Stimulated activated CD4-positive, alpha-beta T cell treated with anti-CD3 and anti-CD28 coated beads, Interleukin-2, amount 100 ng/mL, for 24 hours (primary cell): ENCODE measurements around the gene USP49.

Experiments
- DNase-seq, 2 donors: peaks; one replicate each; pipeline ENCODE4 v3.0.0-alpha.2; 2020

USP49 gene

DNA sequence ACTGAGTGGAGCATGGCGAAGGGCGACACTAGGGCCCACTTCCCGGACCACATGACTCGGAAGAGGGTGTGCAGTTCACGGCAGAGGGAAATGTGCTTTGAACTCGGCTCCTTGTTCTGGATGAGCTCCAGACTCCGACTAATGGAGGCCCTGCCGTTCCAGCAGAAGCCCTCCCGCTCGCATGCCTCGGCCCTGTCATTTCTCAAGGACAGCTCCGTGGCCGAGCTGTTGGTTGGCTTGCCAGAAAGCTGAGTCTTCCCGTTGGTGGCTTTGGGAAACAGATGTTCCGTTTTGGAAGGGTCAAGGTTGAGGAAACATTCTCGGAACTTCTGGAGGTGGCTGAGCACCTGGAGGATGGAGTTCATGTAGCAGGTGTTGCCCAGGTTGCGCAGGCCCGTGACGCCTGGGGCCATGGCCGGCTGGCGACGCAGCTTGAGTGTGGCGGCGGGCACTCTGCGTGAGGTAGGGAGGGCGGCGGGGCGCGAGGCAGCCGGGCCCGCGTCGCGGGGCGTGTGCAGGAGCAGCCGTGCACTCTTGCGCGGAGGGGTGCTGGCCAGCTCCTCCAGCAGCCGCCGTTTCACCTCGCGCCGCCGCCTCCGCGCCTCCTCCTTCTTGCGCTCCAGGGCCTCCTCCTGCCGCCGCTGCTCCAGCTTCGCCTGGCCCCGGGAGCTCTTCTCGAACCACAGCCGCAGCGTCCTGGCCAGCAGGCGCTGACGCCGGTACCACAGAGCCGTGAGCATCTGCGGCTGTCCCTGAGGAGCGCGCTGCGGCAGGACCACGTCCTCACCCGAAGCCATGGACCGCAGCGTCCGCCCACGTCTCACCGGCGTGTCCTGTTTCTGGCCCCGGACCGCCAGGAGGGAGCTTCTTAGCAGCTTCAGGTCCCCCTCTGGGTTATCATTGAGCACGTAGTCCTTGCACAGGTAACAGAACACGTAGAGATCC is 89.1 kb downstream of the USP49 start:
- DNase-seq: no peak

DNA sequence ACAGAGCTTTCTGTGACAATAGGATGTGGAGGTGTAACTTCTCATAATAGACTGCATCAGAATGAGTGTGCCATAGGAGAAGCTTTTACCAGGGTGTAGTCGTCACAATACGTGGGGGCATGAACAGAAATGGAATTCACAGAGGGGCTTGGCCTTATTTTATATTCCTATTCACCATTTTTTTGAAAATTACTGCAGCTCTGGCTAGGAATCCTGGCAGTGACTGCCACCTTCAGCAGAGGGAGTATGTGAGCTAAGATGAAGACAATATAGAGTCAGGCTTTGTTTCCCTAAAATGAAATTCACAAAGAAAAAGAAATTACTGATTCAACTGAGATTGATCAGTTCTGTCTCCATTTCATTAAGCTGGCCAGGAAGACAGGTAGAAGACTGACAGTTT is 93.8 kb downstream of the USP49 start:
- DNase-seq: no peak

DNA sequence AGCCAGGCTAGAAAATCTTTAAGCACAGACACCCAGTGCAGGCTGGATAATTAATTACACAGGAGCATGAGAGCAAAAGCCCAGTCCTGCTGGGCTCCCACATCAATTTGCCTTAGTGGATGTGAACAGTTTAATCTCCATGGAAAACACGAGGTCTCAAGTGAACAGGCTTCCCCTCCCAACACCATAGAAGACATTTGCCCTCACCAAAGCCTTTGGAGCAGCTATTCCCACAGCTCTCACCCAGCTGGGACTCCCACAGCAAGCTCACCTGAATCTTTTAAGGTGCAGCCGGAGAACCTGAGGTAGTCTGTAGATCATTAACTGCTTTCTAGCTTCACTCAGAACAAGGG is 95.6 kb downstream of the USP49 start:
- DNase-seq: no peak

DNA sequence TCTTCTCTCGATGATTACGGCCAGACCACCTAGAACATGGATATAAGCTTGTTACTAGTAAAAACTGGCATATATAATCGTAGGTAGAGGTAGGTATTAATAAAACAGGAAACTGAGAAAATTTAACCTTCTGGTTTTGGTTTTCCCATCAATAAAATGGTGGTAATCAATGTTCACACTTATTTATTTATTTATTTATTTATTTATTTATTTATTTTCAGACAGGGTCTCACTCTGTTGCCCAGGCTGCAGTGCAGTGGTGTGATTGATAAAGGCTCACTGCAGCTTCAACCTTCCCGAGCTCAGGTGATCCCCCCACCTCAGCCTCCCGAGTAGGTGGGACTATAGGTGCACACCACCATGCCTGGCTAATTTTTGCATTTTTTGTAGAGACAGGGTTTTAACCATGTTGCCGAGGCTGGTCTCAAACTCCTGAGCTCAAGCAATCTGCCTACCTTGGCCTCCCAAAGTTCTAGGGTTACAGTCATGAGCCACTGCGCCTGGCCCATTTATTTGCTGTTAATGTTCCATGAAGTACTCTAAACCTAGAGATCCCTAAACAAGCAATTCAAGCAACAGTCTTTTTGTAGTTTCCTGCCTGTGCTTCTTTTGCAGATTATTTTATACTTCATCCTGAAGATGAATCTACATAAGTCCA is 96.1 kb downstream of the USP49 start:
- no peak for DNase-seq

DNA sequence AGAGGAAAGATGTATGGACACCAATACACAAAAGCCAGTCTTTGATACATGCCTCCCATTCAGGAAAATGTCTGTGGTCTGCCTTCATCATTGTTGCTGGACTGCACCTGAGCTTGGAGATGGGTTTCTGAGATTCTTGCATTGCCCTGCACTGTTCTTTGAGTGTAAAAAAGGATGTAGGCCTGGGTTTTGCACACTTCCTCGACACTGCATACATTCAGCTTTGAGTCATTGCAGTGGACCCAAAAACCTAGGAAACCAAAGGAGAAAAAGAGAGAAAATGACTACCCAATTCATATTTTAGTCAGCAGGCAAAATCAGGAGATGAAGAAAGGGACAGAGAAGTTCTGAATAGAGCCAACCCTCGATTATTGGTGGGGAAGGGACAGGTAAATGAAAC is 98.7 kb downstream of the USP49 start:
- DNase-seq: no peak

DNA sequence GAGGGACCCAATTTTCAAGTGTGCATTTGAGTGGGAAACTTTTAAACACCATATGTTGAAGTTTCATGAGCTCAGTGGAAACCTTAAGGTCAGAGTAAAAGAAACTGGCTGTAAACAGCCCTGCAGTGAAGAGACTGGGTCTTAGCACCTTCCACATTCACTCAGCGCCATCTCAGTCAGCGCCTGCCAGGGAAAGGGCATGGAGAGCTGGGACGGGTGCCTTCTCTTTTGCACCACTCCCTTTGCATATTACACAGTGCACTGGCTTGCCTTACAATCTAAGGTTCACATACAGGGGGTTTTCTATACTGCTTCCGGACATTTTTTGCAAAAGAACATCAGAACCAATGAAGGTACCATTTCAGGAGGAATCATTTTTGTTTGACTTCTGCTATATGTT is 103.2 kb downstream of the USP49 start:
- no peak for DNase-seq

DNA sequence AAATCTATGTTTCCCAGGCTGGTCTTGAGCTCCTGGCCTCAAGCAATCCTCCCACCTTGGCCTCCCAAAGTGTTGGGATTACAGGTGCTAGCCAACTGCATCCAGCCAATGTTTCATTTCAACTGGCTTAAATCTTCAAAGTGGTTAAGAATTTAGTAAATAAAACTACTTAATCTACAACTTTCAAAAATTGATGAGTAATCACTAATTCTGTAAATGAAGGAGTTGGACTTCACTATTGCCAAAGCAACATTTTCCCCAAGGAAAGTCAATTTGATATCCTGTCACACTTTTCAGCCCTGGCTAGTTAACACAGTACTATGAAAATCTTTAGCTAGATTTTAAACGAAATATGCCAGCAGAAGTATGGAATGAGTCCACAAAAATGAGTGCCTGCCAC is 103.9 kb downstream of the USP49 start:
- no peak for DNase-seq

DNA sequence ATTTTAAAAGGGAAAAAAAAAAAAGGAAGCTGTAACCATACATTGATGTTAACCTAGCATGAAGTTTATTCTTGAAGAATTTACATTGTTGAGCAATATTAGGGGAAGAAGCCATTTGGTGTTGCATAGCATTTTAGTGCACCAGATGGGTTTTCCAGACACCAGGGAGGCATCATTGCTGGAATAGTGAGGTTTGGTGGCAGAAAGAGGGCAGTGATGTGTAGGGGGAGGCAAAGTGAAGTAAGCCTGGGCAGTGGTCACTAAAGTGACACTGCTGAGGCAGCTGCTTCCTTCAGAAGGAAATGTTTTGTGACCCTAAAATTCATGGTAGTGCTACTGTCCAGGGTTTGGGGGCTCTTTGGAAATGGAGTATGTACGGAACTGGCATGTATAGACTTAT is 105.1 kb downstream of the USP49 start:
- no peak for DNase-seq

DNA sequence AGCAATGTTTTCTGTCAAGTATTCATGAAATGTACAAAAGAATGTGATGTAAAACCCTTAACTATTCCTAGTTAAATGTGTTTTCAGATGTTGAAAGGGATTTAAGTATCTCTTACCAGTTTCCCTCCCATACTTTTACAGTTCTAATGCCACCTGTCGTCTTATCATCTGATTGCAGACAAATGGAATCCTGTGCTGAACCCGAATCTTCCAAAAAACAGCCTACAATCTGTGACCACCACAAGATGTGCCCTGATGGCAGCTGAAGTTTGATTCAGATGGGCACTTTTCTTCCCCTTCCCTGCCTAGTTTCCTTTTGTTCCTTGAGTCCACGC is 105.8 kb downstream of the USP49 start:
- DNase-seq: no peak

DNA sequence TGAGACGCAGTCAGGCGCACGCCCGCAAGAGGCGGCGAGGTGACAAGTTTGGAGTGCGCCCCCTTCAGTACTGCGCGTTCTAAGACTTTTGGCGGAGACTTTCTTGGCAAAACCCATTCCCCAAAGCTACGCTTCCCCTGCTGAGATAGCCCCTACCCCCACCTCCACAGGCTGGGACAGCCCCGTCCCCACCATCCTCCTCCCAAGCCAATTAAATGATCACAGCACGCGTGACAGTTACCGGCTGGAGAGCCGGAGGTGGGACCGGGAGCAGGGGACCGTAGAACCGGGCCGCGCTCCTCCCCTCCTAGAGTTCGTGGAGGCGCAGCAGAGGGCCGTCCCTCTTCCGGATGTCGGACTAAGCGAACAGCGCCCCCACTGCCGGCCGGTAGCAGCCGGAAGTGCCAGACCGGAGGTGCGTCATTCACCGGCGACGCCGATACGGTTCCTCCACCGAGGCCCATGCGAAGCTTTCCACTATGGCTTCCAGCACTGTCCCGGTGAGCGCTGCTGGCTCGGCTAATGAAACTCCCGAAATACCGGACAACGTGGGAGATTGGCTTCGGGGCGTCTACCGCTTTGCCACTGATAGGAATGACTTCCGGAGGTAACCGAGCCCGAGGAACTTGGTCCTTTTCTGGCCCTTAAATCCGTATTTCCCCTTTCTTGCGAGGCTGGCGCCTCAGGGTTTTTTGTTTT is 107.8 kb downstream of the USP49 start, which contains the start of gene TOMM6:
TSS of gene TOMM6 (plus strand) at position 476 of the 699 bp plus-strand sequence. CDS start at position 480, 4 bp downstream.
- DNase-seq: peak; percentile 96 to 97

DNA sequence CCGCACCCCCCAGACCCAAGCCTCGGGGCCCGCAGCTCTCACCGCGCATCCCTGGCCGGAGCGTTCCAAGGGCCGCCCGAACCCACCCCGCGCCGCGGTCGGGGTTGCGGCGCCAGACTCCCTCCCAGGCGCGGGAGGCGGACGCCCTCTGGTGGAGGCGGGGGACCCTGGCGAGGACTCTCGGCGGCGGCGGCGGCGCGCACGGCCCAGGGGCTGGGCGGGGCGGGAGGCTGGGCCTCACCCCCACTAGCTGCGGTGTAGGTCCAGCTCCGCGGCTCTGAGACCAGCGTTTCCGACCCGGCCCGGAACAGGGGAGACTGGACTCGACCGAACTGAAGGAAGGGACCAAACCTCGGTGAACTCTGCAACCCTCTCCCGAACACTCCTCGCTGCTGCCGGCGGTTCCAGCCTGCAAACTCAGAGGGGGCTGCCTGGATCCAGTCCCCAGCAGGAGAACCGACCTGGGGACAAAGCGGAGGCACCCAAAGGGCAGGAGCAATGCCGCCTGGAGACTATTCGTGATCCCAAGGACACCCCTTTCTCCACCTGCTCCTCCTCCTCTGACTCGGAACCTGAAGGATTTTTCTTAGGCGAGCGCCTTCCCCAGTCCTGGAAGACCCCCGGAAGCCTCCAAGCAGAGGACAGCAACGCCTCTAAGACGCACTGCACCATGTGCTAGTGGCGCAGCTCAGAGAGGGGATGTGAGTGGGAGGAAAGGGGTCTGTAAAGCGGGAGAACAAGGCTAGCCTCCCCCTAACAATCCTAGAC is 108.5 kb downstream of the USP49 start:
- DNase-seq: peak; percentile 89 to 92

DNA sequence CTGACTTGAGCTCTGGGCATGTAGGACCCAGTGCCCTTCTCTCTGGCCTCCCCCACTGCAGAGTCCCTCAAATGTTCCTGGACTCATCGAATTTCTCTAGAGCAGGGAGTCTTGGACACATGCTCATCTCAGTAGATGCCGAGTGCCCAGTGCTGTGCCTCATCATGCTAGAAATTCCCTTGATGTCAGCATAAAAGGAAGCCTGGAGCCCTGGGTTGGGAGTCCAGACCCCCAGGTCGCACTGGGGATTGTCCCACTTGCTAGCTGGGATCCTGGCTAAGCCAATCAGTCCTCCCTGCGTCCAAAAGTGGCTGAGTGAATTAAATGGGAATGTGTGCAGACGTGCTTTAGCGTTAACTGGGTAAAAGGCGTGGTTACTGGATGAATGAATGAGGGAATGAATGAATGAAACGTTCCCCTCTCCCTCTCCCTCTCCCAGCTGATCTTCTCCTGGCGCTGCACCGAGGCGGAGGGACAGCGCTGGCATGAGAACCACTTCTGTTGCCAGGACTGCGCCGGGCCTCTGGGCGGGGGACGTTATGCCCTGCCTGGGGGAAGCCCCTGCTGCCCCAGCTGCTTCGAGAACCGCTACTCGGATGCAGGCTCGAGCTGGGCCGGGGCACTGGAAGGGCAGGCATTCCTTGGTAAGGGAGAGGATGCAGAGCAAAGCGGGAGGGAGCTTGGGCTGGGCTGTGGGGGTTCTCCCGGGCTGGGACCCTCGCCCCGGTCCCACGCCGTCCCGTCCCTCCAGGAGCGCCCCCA is 109.3 kb downstream of the USP49 start:
- DNase-seq: no peak

DNA sequence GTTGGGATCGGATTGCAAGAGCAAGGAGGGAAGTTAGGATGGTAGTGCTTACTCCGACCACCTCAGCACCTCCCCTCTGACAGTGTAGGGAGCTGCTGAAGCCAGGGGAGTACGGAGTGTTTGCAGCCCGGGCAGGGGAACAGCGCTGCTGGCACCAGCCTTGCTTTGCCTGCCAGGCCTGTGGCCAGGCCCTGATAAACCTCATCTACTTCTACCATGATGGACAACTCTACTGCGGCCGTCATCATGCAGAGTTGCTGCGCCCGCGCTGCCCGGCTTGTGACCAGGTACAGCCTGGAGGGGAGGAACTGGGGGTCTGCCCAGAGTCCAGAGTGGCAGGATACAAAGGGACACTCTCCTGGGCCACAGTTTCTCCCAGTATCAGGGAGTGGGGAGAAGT is 109.9 kb downstream of the USP49 start:
- DNase-seq: no peak

DNA sequence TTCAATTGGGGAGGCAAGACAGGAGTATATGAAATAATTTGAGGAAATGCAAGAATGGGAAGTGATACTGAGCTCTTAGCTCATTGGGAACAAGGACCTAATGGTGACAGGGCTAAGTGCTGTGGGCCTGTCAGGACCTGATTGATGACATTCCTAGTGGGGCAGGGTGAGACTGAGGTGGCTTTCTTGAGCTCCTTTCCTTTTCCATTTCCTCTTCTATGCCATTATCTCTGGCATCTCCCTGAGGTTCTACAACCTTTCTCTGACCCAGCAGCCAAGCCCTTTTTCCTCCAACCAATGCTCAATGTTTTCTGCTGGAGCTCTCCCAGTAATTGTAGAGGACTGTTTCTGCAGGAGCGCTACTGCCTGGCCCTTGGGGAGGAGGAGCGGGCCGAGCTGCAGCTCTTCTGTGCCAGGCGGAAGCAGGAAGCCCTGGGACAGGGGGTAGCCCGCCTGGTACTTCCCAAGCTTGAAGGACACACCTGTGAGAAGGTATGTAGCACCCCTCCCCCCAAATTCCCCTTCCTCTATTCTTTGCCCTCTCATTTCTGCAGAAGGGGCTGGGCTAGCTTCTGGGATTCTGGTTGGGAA is 110.5 kb downstream of the USP49 start:
- DNase-seq: no peak

DNA sequence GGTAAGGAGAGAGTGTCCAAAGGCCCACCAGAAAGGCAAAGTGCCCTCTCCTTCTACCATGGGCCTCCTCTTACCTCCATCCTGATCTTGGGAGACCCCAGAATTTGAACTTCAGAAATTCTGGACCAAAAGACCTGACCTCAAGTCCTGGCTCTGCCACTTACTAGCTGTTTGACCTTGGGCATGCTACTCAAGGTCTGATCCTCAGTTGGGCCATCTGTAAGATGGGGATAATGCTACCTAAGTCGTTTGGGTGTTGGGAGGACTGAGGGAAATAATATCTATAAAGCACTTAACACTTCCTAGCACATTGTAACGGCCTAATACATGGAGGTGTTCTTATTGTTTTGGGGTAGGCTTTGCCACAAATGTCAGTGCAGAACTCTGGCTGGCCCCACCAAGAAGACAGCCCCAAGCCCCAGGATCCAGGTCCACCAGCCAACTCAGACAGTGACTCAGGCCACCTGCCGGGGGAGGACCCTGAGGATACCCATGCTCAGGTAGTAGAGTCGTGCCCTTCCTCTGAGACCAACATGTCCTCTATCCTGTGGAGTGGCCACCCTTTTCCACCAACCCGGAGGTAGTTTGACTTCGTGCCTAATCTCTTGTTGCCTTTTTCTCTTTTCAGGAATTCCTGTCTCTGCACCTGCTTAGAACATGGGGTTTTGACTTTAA is 111.9 kb downstream of the USP49 start:
- DNase-seq: no peak

DNA sequence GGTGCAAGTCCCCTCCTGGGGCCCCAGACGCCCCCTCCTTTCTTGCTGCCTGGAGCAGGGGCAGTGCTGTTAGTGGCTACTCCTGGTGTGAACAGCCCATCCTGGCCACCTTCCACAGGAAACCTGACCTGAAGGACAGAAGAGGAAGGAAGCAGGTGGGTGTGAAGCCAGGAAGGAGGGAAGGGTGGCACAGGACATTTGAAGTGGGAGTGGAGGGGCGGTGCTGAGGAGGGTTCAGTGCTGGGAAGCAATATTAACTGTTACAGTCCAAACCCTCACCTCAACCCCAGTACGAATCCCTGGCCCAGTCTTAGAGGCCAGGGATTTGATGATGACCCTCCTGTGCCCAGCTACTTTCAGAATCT is 113.8 kb downstream of the USP49 start:
- DNase-seq: no peak

DNA sequence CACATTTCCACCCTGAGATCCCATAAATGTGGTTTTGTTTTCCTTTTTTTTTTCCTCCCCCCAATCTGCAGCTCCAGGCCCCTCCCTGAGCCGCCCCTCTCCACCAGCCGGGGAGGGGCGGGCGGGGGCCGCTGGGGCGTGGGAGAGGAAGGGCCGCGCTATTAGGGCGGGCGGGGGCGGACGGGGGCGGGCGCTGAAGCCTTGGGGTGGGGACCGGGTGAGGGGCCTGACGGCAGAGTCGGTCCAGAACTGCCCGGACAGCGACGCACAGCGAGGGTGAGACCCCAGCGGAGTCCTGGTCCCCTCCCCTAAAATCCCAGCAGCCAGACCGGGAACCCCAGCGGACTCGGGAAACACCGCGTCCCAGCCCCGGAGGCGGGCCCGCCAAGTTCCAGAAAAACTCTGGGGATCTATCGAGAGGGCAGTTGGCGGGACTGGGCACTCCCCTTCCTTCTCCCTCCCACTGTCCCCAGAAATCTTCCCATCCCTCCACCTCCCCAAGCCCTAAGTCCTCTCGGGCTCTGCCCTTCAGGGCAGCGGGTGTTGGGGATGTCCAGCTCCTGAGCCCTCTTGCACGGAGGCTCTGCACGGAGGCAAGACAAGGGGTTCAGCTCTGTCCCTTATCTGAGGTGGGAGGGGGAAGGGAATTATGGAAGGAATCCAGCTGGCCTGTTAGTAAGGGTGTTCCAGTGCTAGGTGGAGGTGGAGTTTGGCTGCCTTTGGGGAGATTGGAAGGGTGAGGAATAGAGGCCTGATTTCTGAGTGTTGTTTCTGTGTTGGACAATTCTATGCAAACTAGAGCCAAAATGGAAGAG is 114.4 kb downstream of the USP49 start, which contains the start of gene PRICKLE4:
TSS of gene PRICKLE4 (plus strand) at position 232 of the 815 bp plus-strand sequence. CDS start 2,692 bp downstream, outside the sequence.
- no peak for DNase-seq

DNA sequence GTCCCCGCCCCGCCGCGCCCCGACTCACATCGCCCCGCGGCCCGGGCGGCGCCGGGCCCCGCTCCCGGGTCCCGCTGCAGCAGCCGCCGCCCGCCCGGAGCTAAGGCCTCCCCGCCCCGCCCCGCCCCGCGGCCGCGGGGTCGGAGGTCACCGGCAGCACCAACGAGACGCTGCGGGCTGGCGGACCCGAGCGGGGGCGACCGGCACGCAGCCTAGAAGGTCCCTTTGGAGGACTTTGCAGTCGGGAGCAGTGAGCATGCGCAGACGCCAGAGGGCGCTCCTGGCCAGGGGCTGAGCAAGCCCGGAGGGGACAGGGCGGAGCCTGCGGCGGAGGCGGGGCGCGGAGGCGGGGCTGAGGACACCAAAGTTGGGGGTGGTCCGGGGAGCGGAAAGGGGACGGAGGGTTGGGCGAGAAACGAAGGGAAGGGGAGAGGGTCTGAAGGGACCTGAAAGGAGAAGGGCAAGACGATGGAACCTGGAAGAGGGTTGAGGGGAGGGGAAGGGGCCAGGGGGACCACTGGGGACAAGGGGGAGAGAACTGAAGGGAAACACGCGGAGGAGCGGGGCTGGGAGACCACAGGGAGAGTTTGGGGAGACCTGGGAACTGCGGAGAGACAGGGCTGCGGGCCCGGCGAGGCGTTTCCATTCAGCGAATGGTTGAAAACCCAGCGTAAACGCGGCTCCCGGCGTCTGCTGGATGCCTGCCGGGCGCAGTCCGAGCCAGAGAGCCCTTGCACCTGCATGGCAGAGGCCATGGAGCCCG is 115.2 kb downstream of the USP49 start, which contains the start of gene FRS3:
TSS of gene FRS3 (minus strand) at position 113 of the 763 bp plus-strand sequence. CDS start 2,913 bp downstream, outside the sequence.
- DNase-seq: peak; percentile 100

DNA sequence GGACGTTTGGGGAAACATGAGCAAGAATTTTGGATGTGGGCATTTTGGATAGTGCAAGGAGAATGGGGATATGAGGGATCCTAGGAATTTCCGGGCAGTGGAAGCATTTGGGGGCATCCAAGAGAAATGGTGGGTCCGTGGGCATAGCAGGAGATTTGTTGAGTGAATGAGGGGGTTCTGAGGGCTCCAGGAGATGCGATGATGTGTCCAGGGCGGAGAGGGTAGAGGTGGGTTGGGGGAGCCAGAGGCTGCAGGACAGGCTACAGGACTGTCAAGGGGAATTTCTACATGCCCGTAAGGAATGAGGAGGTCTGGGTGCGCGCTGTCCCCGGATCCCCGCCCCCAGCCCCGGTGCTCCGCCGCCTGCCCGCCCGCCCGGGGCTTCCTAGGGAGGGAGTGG is 115.8 kb downstream of the USP49 start:
- DNase-seq: no peak
